Measurements from ENCODE around the gene FOXQ1. TPM values are rescaled to one million over a fixed set of nuclear protein-coding genes. Genes with fewer than 3 reads are reported as not detected.

FOXQ1 gene
- total RNA-seq, 1 donor from 2014 or later, result 2.1 TPM

- no peak for DNase-seq (ENCODE audit: low read depth)
Observed at GRCh38 chr6:1281746-1282145, 30.2 kb upstream of the FOXQ1 start.

GRCh38 chr6:1283501-1283900, 28.4 kb upstream of the FOXQ1 start:
- no peak for DNase-seq (ENCODE audit: low read depth)
- TF ChIP-seq CTCF (conservative IDR thresholded peaks at IDR 0.05; ENCODE audit: low read depth, low read length), result no peak

More at GRCh38 chr6:1281746-1282145, 30.2 kb upstream of the FOXQ1 start:
- H3K4me3 ChIP-seq (ENCODE audit: low read depth, low read length), result no peak overlapping the region
- TF ChIP-seq CTCF (conservative IDR thresholded peaks at IDR 0.05; ENCODE audit: low read depth, low read length), result no peak

GRCh38 chr6:1285556-1285955, 26.3 kb upstream of the FOXQ1 start:
- peak; percentile 15 for TF ChIP-seq CTCF (conservative IDR thresholded peaks at IDR 0.05; ENCODE audit: low read depth, low read length)
- no peak overlapping the region for H3K4me3 ChIP-seq (ENCODE audit: low read depth, low read length)
- no peak for DNase-seq (ENCODE audit: low read depth)

More at GRCh38 chr6:1283501-1283900, 28.4 kb upstream of the FOXQ1 start:
- H3K4me3 ChIP-seq (ENCODE audit: low read depth, low read length), result no peak overlapping the region

- H3K4me3 ChIP-seq (ENCODE audit: low read depth, low read length), result no peak overlapping the region
- TF ChIP-seq CTCF (conservative IDR thresholded peaks at IDR 0.05; ENCODE audit: low read depth, low read length), result no peak
- peak; percentile 78 for DNase-seq (ENCODE audit: low read depth)
Observed at GRCh38 chr6:1285956-1286355, 25.9 kb upstream of the FOXQ1 start.

GRCh38 chr6:1287103-1287591, 24.8 kb upstream of the FOXQ1 start:
- peak; percentile 93 for DNase-seq (ENCODE audit: low read depth)

GRCh38 chr6:1290086-1290485, 21.8 kb upstream of the FOXQ1 start:
- DNase-seq (ENCODE audit: low read depth), result no peak
- no peak for TF ChIP-seq CTCF (conservative IDR thresholded peaks at IDR 0.05; ENCODE audit: low read depth, low read length)
- no peak overlapping the region for H3K4me3 ChIP-seq (ENCODE audit: low read depth, low read length)

More at GRCh38 chr6:1287103-1287591, 24.8 kb upstream of the FOXQ1 start:
- no peak for TF ChIP-seq CTCF (conservative IDR thresholded peaks at IDR 0.05; ENCODE audit: low read depth, low read length)
- H3K4me3 ChIP-seq (ENCODE audit: low read depth, low read length), result no peak overlapping the region

GRCh38 chr6:1290805-1291204, 21.1 kb upstream of the FOXQ1 start:
- TF ChIP-seq CTCF (conservative IDR thresholded peaks at IDR 0.05; ENCODE audit: low read depth, low read length), result no peak
- DNase-seq (ENCODE audit: low read depth), result no peak
- no peak overlapping the region for H3K4me3 ChIP-seq (ENCODE audit: low read depth, low read length)

Measured in epithelial cell of proximal tubule (primary cell).